KOPT-K1 (cell line): ENCODE measurements around the gene PCYT2.

Source experiments
- H3K27ac ChIP-seq: fragments of 200-600 bp; sonication (generic); 2 replicates; pipeline ENCODE4 v1.5.1; 2016; ENCODE audit warnings: antibody characterized with exemption, mild to moderate bottlenecking, low read depth, low read length; ENCODE audit not compliant: poor library complexity, severe bottlenecking
- H3K36me3 ChIP-seq: fragments of 200-600 bp; sonication (generic); 2 replicates; pipeline ENCODE4 v1.5.1; 2017; ENCODE audit warnings: antibody characterized with exemption, mild to moderate bottlenecking, low read length, moderate library complexity; ENCODE audit not compliant: insufficient read depth
- H3K9me3 ChIP-seq: fragments of 200-600 bp; sonication (generic); 2 replicates; pipeline ENCODE4 v1.5.1; 2017; ENCODE audit warnings: antibody characterized with exemption, low read length, mild to moderate bottlenecking; ENCODE audit not compliant: insufficient read depth, poor library complexity, severe bottlenecking

PCYT2 gene

DNA sequence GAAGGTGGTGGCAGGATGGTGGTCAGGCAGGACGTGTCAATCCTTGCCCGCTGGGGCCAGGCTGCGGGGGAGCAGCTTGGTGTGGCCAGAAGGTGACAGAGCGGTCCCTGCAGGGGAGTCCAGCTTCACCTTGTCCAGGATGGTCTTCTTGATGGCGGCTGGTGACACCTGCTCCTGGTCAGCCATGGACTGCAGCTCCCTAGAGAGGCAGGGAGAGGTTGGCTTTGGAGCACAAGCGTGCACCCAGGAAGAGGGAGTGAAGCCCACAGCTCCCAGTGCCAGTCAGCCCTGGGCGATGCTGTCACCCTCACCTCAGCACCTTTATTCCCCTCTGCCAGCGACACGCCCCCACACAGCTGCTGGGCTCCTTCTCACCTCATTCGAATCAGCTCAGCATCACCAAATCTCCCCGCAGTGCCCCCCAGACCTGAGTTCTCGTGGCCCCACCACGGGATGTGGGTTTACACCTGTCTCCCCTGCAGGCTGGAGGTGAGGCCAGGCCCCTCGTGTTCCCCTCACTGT is 22.0 kb upstream of the PCYT2 start:
- no peak overlapping the region for H3K27ac ChIP-seq
- H3K9me3 ChIP-seq: no peaks in the 10 kb centered on the region
- H3K36me3 ChIP-seq: no peaks in the 10 kb centered on the region

DNA sequence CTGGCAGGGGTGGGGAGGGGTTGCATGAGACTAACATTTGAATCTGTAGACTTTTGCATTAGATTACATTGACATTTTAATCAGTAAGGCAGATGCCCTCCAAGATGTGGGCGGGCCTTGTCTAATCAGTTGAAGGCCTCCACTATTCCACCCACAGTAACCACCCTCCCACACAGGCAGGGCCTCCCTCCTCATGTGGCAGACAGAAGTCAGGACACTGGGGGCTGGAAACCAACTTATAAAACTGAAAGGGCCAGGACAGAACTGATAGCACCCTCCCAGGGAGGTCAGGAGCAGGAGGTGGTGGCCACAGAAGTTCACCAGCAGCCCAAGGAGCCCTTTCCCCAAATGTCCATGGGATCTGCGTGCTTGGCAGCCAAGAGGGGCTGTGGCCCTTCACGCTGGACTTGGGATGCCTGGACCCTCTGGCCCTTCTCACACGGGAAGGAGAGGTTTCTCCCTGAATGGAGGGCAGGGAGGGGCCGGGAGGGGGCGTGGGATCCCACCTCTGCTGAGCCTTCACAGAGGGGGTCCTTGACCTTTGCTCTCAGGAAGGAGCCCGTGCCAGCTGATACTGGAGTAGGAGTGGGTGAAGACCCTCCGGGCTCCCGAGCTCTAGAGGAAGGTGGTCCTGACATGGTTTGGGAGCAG is 21.3 kb upstream of the PCYT2 start:
- H3K9me3 ChIP-seq: no peaks in the 10 kb centered on the region
- H3K36me3 ChIP-seq: no peaks in the 10 kb centered on the region
- H3K27ac ChIP-seq: no peak overlapping the region

- Histone ChIP-seq H3K9me3 (no peaks in the 10 kb centered on the region), H3K36me3 (no peaks in the 10 kb centered on the region), H3K27ac (no peak overlapping the region)
Observed at GRCh38 chr17:81931557-81932332, 20.5 kb upstream of the PCYT2 start.

DNA sequence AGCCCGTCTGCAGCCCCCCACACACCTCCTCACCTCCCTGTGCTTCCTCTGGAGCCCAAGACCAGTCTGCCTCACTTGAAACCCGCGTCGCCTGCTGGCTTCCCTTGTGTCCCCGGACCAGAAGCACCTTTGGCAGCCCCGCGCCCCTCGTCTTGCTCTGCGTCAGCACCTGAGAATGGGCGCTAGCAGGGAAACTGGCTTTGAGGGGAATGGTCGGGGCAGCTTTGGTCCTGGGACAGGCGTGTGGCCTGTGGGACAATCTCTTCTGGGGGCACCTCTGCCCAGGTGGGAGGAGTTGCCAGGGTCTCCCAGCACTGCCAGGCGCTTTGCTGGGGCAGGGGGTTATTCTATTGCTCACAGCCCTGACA is 20.0 kb upstream of the PCYT2 start:
- no peak overlapping the region for H3K27ac ChIP-seq
- no peaks in the 10 kb centered on the region for H3K36me3 ChIP-seq
- no peaks in the 10 kb centered on the region for H3K9me3 ChIP-seq

- Histone ChIP-seq H3K27ac (no peak overlapping the region), H3K9me3 (no peaks in the 10 kb centered on the region), H3K36me3 (no peaks in the 10 kb centered on the region)
Observed at GRCh38 chr17:81930142-81931125, 19.2 kb upstream of the PCYT2 start.

GRCh38 chr17:81929253-81930141 is 18.3 kb upstream of the PCYT2 start:
- Histone ChIP-seq H3K9me3 (no peaks in the 10 kb centered on the region), H3K27ac (no peak overlapping the region), H3K36me3 (no peaks in the 10 kb centered on the region)

GRCh38 chr17:81928544-81929252 is 17.5 kb upstream of the PCYT2 start:
- no peak overlapping the region for H3K27ac ChIP-seq
- H3K9me3 ChIP-seq: no peaks in the 10 kb centered on the region
- H3K36me3 ChIP-seq: no peaks in the 10 kb centered on the region

DNA sequence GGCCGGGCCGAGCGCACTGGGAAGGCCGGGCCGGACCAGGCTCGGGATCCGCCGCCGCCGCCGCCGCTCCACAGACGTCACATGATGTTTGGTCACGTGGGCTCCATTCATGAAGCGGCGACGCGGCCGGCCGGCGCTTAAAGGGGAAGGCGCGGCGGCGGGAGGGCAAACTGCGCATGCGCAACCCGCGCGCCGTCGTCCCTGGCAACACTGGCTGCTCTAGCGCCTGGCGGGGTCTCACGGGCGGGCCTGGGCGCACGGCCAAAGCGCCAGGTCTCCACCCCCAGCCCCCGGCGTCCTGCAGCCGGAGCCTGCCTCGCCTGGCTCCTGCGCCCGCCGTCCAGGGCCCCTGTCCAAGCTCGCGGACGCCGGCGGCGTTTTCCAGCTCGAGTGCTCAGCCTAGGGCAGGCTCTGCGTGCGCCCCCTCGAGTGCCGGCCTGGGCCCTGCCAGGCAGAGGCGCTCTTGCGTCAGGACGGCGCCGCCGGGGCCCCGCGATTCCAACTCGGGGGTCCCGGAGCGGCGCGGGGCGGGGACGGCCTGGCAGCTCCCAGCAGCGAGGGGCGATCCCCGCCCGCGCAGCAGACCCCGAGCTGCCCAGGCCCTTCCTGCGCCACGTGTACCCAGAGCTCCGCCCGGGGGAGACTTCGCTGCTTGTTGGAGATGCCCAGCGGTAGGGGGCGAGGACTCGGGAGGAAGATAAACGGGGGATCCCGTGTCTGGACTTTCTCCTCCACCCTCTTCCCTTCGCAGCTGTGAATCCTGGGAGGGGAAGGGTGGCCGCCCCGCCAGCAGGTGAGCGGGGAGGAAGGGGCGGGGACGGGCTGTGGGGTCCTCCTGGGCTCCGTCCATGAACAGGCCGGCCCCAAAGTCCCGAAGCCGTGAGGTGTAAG is 16.7 kb upstream of the PCYT2 start, which contains the start of gene MAFG:
Gene MAFG, minus strand, starts transcription at position 83 of the 891 bp plus-strand sequence. CDS start 4,550 bp downstream, outside the sequence.
- Histone ChIP-seq H3K9me3 (no peaks in the 10 kb centered on the region), H3K27ac (peak within 1 kb of the TSS; percentile 55), H3K36me3 (peaks cover 2% of the 10 kb centered on the region; the same call in 1 of the 2 replicates)

GRCh38 chr17:81927152-81927652 is 16.0 kb upstream of the PCYT2 start:
- H3K9me3 ChIP-seq: no peaks in the 10 kb centered on the region
- peak overlapping the region; percentile 55 for H3K27ac ChIP-seq
- H3K36me3 ChIP-seq: peaks cover 8% of the 10 kb centered on the region; the same call in 1 of the 2 replicates

DNA sequence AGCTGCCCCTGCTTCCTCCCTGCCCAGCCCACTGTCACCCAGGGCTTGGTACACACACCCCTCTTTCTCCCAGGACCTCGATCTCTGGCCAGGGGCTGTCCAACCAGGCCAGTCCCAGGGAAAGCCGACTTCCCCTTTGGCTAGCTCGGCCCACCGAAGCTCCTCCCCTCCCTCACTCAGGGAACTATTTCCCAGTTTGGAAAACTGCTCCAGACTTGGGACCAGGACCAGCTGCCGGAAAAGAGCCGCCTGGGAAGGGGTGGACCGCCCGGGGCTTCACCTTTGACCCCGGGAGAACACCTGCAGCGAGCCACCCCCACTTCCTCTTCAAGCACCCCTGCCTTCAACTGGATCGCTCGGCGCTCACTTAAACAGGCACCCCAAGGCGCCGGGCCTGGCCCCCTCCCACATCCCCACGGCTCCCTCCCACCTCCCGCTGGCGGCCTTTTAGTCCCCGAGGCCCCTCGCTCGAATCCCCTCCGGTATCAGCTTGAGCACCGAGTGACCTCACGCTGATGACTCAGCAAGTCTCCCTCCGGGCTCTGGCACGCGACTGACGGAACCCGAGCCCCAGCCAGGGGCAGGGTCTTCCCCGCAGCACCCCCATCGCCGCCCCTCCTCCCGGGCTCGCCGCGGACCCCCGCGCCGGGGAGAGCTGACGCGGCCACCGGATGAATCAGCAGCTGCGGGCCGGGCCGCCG is 15.4 kb upstream of the PCYT2 start:
- Histone ChIP-seq H3K36me3 (peaks cover 12% of the 10 kb centered on the region; the same call in 1 of the 2 replicates), H3K27ac (peak overlapping the region; percentile 55), H3K9me3 (no peaks in the 10 kb centered on the region)

DNA sequence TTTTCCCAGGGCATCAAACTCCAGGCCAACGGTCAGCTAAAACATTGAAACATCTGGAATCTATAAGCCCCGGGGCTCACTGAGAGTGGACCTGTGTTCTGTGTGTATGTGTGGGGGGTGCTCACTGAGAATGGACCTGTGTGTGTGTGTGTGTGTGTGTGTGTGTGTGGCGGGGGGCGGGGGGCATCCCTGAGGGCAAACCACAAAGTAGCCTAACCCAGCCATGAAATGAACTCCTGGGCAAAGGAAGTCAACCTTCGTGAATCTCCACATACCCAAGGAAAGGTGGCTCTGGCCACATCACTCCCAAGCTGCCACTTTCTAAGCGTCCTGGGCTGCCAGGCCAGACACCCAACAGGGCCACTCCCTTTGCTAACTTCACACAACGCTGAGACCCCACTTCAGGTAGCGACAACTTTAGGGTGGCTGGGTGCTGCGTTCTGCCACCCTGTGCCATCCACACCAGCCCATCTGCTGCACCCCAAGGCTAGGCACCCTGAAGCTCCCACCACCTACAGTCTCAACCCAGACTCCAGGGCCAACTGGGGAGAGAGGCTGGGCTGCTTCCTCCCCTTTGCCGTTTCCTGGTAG is 14.8 kb upstream of the PCYT2 start:
- Histone ChIP-seq H3K36me3 (peaks cover 15% of the 10 kb centered on the region; the same call in 1 of the 2 replicates), H3K27ac (peak overlapping the region; percentile 55), H3K9me3 (no peaks in the 10 kb centered on the region)
